ENCODE data around the gene SRMS. TPM values are rescaled to one million over a fixed set of nuclear protein-coding genes. Genes with fewer than 3 reads are reported as not detected.

The SRMS gene
- total and polyA plus RNA-seq, 2 of the 13 experiments (the other 11 are each of a cell fraction or from before 2014, with no cell fraction given): not detected

DNA sequence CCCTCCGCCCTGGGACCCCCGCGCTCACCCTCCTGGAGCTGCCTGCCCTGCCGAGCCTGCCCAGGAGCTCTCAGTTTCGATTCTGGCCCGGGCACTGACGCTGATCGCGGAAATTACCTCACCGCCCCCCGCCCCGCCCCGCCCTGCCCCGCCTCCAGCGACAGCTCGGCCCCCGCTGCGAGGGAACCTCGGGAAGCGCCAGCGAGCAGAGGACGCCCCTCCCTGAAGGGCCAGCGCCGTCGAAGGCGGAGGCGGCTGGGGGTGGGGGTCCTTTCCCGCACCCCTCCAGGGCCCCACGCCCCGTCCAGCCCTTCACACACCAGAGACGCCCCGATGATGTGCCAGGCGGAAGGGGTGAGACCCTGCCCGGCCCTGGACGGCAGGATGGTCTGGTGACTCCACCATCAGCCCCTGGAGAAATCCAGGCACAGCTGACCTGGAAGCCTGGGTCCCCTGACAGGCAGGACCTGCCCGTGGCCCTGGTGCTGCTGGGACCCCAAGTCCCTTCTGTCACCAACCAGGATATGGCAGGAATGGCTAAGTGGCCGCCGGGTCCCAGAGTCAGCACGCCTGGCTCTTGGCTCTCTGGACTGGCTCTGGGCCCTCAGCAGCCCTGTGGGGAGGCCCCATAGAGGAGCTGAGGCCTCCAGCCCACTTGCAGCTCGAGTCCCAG, 26.7 kb upstream of the SRMS start, which contains the start of gene HELZ2 (continued):
- TF ChIP-seq YEATS2 (CRISPR knock-in tag; IDR thresholded peaks at IDR 0.05; ENCODE audit: borderline replicate concordance) (no peak), ZFP62 (CRISPR knock-in tag; IDR thresholded peaks at IDR 0.05) (peak; percentile 93), ARNT (IDR thresholded peaks at IDR 0.05) (no peak), RXRB (CRISPR knock-in tag; IDR thresholded peaks at IDR 0.05; ENCODE audit: borderline replicate concordance) (0 out of 2 replicates have a peak, but pooled peaks have one; percentile 28), ZNF552 (CRISPR knock-in tag; IDR thresholded peaks at IDR 0.05; ENCODE audit: borderline replicate concordance) (0 out of 2 replicates have a peak, but pooled peaks have one; percentile 62), KAT7 (CRISPR knock-in tag; IDR thresholded peaks at IDR 0.05; ENCODE audit: borderline replicate concordance) (peak; percentile 17; the same call in 1 of the 2 replicates), RNF2 (conservative IDR thresholded peaks at IDR 0.05; ENCODE audit: low read depth) (0 out of 2 replicates have a peak, but pooled peaks have one; percentile 19), ZBTB7A (CRISPR knock-in tag; IDR thresholded peaks at IDR 0.05) (peak; percentile 91; the same call in 1 of the 2 replicates), ZNF547 (CRISPR knock-in tag; IDR thresholded peaks at IDR 0.05) (peak; percentile 34; the same call in 1 of the 2 replicates), PHF20 (CRISPR knock-in tag; IDR thresholded peaks at IDR 0.05) (peak; percentile 56; the same call in 1 of the 2 replicates), SRSF4 (IDR thresholded peaks at IDR 0.05; ENCODE audit: low read depth, low read length, poor library complexity, severe bottlenecking) (no peak), HMGA1 (CRISPR knock-in tag; conservative IDR thresholded peaks at IDR 0.05) (no peak), FOXC1 (CRISPR knock-in tag; IDR thresholded peaks at IDR 0.05; ENCODE audit: borderline replicate concordance) (peak; percentile 60), ZKSCAN5 (CRISPR knock-in tag; IDR thresholded peaks at IDR 0.05) (no peak), TP53 (CRISPR knock-in tag; conservative IDR thresholded peaks at IDR 0.05) (peak; percentile 79; the same call in 1 of the 2 replicates), SP2 (CRISPR knock-in tag; IDR thresholded peaks at IDR 0.05) (0 out of 2 replicates have a peak, but pooled peaks have one; percentile 41), TARDBP (CRISPR knock-in tag; IDR thresholded peaks at IDR 0.05) (peak; percentile 61; the same call in 1 of the 2 replicates), JUN (CRISPR knock-in tag; IDR thresholded peaks at IDR 0.05) (peak; percentile 58), ZNF225 (CRISPR knock-in tag; IDR thresholded peaks at IDR 0.05) (peak; percentile 84), BORCS8-MEF2B (CRISPR knock-in tag; IDR thresholded peaks at IDR 0.05) (peak; percentile 73; the same call in 1 of the 2 replicates), TAF15 (IDR thresholded peaks at IDR 0.05; ENCODE audit: low read depth, low read length, poor library complexity, severe bottlenecking) (no peak)
- TF ChIP-seq, protein P1, sequence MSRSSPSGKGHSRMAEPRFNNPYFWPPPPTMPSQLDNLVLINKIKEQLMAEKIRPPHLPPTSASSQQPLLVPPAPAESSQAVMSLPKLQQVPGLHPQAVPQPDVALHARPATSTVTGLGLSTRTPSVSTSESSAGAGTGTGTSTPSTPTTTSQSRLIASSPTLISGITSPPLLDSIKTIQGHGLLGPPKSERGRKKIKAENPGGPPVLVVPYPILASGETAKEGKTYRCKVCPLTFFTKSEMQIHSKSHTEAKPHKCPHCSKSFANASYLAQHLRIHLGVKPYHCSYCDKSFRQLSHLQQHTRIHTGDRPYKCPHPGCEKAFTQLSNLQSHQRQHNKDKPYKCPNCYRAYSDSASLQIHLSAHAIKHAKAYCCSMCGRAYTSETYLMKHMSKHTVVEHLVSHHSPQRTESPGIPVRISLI (CRISPR knock-in tag; IDR thresholded peaks at IDR 0.05; ENCODE audit: borderline replicate concordance): no peak
- TF ChIP-seq, protein P2, sequence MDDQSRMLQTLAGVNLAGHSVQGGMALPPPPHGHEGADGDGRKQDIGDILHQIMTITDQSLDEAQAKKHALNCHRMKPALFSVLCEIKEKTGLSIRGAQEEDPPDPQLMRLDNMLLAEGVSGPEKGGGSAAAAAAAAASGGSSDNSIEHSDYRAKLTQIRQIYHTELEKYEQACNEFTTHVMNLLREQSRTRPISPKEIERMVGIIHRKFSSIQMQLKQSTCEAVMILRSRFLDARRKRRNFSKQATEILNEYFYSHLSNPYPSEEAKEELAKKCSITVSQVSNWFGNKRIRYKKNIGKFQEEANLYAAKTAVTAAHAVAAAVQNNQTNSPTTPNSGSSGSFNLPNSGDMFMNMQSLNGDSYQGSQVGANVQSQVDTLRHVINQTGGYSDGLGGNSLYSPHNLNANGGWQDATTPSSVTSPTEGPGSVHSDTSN (CRISPR knock-in tag; IDR thresholded peaks at IDR 0.05; ENCODE audit: borderline replicate concordance): 0 out of 2 replicates have a peak, but pooled peaks have one; percentile 12
- TF ChIP-seq, protein P3, sequence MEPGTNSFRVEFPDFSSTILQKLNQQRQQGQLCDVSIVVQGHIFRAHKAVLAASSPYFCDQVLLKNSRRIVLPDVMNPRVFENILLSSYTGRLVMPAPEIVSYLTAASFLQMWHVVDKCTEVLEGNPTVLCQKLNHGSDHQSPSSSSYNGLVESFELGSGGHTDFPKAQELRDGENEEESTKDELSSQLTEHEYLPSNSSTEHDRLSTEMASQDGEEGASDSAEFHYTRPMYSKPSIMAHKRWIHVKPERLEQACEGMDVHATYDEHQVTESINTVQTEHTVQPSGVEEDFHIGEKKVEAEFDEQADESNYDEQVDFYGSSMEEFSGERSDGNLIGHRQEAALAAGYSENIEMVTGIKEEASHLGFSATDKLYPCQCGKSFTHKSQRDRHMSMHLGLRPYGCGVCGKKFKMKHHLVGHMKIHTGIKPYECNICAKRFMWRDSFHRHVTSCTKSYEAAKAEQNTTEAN (CRISPR knock-in tag; conservative IDR thresholded peaks at IDR 0.05): no peak
- TF ChIP-seq, protein P4, sequence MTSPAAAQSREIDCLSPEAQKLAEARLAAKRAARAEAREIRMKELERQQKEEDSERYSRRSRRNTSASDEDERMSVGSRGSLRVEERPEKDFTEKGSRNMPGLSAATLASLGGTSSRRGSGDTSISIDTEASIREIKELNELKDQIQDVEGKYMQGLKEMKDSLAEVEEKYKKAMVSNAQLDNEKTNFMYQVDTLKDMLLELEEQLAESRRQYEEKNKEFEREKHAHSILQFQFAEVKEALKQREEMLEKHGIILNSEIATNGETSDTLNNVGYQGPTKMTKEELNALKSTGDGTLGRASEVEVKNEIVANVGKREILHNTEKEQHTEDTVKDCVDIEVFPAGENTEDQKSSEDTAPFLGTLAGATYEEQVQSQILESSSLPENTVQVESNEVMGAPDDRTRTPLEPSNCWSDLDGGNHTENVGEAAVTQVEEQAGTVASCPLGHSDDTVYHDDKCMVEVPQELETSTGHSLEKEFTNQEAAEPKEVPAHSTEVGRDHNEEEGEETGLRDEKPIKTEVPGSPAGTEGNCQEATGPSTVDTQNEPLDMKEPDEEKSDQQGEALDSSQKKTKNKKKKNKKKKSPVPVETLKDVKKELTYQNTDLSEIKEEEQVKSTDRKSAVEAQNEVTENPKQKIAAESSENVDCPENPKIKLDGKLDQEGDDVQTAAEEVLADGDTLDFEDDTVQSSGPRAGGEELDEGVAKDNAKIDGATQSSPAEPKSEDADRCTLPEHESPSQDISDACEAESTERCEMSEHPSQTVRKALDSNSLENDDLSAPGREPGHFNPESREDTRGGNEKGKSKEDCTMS (CRISPR knock-in tag; conservative IDR thresholded peaks at IDR 0.05): no peak
